Spleen (tissue), 7 donors: Measurements from ENCODE around the gene LAMC2.
"Not testable (repeated sequence)": the region's sequence is repeated elsewhere in the genome, so short reads cannot be mapped to it uniquely, and the experiment has no call there.

Experiments used
- CTCF ChIP-seq, 11 experiments: fragments of 200-600 bp in 7 of 11; fragments of 450-650 bp in 4 of 11; sonication (generic) in 4 of 11; IDR thresholded peaks in 8 of 11; conservative IDR thresholded peaks in 3 of 11; 1 replicate in 7 of 11; 2 replicates in 4 of 11; pipeline versions ENCODE4 v1.4.0 to v1.8.0; 2016 to 2021; ENCODE audit warnings: antibody characterized with exemption in 11 of 11, inconsistent platforms in 4 of 11, mild to moderate bottlenecking in 1 of 11
- POLR2A ChIP-seq, 3 donors: fragments of 450-650 bp; IDR thresholded peaks; one replicate each; pipeline ENCODE4 v1.5.1; 2017; ENCODE audit warnings: antibody characterized with exemption in 3 of 3, mild to moderate bottlenecking in 1 of 3
- POLR2AphosphoS5 ChIP-seq, 3 donors: sonication (generic); formaldehyde crosslinking; IDR thresholded peaks; one replicate each; pipeline ENCODE4 v1.5.1; 2017; ENCODE audit warnings: antibody characterized with exemption in 3 of 3
- donor health status: DM: no; HTN: no; CAD: no; lungs with moderate emphysema.
- donor health status: DM: no; HTN: no; CAD: no.
- donor health status: DM: no; HTN: no; CAD: no.

GRCh38 chr1:183273984-183274383 lies 87.9 kb downstream of the LAMC2 start:
- not testable (repeated sequence) for TF ChIP-seq CTCF (IDR thresholded peaks at IDR 0.05 in 8 of 11, conservative IDR thresholded peaks at IDR 0.05 in 3 of 11); POLR2A (IDR thresholded peaks at IDR 0.05); POLR2AphosphoS5 (IDR thresholded peaks at IDR 0.05)
